ENCODE results near the gene CHMP6. TPM values are rescaled to one million over a fixed set of nuclear protein-coding genes. Genes with fewer than 3 reads are reported as not detected.
A peak's percentile ranks its signal among the peaks of the same experiment; 100 is the strongest.

Gene CHMP6
- total RNA-seq, 1 donor from 2014 or later, result 27.8 TPM

DNA sequence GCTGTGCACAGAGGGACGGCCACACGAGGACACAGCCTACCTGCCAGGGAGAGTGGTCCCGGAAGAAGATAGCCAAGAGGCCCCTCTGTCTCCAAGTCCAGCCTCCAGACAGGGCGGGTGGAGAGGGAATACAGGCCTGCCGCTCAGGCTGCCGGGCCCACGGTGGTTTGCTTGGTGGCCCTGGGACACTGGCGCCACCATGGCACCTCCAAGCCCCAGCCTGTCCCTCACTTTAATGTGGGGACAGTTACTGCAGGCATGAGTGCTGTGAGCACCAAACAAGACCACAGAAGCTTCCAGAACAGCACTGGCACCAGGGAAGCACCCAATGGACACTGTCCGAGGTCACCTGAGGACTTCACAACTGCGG is 22.0 kb upstream of the CHMP6 start:
- H3K4me3 Mint-ChIP-seq (ENCODE audit: low read depth), result no peak overlapping the region
- peaks cover 10% of the 10 kb centered on the region for H3K27me3 Mint-ChIP-seq
- peaks cover 1% of the 10 kb centered on the region for H3K4me1 Mint-ChIP-seq (ENCODE audit: low read depth)
- TF ChIP-seq, protein P1, sequence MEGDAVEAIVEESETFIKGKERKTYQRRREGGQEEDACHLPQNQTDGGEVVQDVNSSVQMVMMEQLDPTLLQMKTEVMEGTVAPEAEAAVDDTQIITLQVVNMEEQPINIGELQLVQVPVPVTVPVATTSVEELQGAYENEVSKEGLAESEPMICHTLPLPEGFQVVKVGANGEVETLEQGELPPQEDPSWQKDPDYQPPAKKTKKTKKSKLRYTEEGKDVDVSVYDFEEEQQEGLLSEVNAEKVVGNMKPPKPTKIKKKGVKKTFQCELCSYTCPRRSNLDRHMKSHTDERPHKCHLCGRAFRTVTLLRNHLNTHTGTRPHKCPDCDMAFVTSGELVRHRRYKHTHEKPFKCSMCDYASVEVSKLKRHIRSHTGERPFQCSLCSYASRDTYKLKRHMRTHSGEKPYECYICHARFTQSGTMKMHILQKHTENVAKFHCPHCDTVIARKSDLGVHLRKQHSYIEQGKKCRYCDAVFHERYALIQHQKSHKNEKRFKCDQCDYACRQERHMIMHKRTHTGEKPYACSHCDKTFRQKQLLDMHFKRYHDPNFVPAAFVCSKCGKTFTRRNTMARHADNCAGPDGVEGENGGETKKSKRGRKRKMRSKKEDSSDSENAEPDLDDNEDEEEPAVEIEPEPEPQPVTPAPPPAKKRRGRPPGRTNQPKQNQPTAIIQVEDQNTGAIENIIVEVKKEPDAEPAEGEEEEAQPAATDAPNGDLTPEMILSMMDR (IDR thresholded peaks at IDR 0.05; ENCODE audit: unreplicated experiment), result no peak
- H3K36me3 Mint-ChIP-seq (ENCODE audit: insufficient read depth), result peaks cover 4% of the 10 kb centered on the region
- no peak overlapping the region for H3K27ac Mint-ChIP-seq
- DNase-seq (ENCODE audit: low spot score, unreplicated experiment), result no peak
- no peaks in the 10 kb centered on the region for H3K9me3 Mint-ChIP-seq (ENCODE audit: low read depth)

DNA sequence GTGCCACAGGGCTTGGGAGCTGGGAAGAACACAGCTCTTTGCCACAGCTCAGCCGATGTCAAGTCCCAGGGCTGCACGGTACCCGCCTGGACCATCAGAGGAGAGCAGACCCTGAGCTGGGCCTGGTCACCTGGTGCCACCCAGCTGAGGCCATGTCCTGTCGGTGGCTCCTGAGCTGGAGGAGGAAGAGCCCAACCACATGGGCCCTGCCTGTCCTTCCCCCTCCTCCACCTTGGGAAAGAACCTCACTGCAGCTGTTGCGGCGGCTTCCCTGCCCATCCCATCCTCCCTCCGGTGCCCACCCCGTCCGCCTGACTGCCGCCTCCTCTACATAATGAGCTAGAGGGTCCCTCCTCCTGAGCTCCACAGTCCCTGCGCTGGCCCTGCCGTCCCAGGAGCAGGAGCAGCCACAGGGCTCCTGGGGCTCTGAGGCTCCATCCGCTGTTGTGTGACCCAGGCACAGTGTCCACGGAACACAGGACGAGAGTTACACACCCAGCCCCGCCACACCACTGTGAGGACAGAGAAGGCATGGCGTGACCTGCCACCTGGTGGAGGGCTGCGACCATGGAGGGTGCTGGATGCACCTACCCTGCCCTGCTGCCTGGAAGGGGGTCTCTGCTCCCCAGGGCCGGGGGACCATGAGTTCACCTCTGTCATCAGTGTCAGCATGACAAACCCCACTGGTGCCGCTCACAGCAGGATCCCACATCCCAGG is 21.4 kb upstream of the CHMP6 start:
- Mint-ChIP-seq H3K4me3 (ENCODE audit: low read depth) (no peak overlapping the region), H3K4me1 (ENCODE audit: low read depth) (peaks cover 1% of the 10 kb centered on the region), H3K36me3 (ENCODE audit: insufficient read depth) (peaks cover 4% of the 10 kb centered on the region), H3K9me3 (ENCODE audit: low read depth) (no peaks in the 10 kb centered on the region), H3K27ac (no peak overlapping the region), H3K27me3 (peaks cover 12% of the 10 kb centered on the region)
- DNase-seq (ENCODE audit: low spot score, unreplicated experiment), result no peak
- TF ChIP-seq, protein P1 (IDR thresholded peaks at IDR 0.05; ENCODE audit: unreplicated experiment), result peak; percentile 51

DNA sequence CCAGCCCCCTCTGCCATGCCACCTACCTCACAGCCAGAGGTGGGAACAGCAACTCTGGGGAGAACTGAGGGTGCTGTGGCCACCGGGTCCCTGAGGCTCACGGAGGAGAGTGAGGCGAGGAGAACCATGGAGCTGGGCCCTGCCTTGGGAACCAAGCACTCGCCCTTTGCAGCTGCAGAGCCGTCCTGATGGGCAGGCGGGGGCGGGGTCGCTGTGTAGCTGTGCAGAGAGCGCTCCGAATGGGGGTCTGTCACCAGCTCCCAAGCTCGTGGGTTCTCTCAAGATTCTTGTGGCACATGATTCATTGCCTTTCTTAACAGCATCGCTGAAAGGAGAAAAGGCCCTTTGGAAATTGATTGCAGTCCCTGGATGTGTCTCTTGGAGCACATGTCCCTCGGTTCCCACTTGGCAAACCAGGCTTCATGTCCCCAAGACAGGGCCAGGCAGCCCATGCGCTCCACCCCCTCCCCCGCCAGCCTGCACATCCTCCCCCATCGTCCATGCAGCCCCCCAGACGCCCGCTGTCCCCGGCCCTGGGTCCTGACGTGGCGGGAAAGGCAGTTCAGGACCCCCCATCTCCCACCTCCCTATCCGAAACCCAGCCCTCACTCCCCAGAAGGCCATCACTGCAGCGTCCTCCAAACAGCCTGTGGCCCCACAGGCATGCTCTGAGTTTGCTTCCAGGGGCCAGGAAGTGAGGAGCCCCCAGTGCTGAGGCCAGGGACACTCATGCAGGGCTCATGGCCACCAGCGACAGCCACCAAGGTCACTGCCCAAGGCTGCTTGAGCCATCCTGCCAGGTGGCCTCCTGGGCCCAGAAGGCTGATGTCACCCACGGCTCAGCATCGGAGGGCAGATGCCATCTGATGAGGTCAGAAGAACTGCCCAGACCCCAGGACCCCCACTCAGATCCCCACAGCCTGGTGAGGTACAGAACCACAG is 20.6 kb upstream of the CHMP6 start:
- Mint-ChIP-seq H3K36me3 (ENCODE audit: insufficient read depth) (no peaks in the 10 kb centered on the region), H3K4me1 (ENCODE audit: low read depth) (peaks cover 1% of the 10 kb centered on the region), H3K27me3 (peaks cover 12% of the 10 kb centered on the region), H3K27ac (no peak overlapping the region), H3K4me3 (ENCODE audit: low read depth) (no peak overlapping the region), H3K9me3 (ENCODE audit: low read depth) (no peaks in the 10 kb centered on the region)
- TF ChIP-seq, protein P1 (IDR thresholded peaks at IDR 0.05; ENCODE audit: unreplicated experiment), result no peak
- DNase-seq (ENCODE audit: low spot score, unreplicated experiment), result no peak

DNA sequence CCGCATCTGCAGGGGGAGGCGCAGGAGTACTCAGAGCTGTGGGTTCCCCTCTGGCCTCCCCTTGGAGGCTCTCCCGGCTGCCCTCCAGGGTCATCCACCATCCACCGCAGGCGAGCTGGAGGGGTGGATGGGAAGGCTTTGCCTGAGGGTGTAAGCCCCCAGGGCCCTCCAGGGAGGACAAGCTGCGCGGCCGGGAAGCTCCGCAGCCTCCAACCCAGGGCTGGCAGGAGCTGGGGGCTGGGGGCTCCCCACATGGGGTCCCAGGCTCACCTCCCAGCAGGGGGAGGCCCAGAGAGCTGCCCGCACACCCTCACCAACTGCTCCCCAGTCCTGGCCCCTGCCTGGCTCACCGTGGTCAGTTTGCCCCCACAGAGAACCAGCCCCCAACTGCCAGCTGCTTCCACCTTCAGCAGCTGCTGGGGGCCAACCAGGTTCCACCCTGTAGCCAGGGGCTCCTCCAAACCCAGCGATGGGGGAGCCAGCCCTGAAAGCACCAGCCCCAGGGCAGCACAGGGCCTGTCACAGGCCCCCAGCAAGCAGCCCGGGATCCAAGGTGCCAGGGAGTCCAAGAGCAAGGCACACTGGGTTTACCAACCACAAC is 19.8 kb upstream of the CHMP6 start:
- TF ChIP-seq, protein P1 (IDR thresholded peaks at IDR 0.05; ENCODE audit: unreplicated experiment), result no peak
- no peak for DNase-seq (ENCODE audit: low spot score, unreplicated experiment)
- Mint-ChIP-seq H3K27me3 (peaks cover 12% of the 10 kb centered on the region), H3K36me3 (ENCODE audit: insufficient read depth) (no peaks in the 10 kb centered on the region), H3K4me1 (ENCODE audit: low read depth) (peaks cover 1% of the 10 kb centered on the region), H3K27ac (no peak overlapping the region), H3K4me3 (ENCODE audit: low read depth) (no peak overlapping the region), H3K9me3 (ENCODE audit: low read depth) (no peaks in the 10 kb centered on the region)

DNA sequence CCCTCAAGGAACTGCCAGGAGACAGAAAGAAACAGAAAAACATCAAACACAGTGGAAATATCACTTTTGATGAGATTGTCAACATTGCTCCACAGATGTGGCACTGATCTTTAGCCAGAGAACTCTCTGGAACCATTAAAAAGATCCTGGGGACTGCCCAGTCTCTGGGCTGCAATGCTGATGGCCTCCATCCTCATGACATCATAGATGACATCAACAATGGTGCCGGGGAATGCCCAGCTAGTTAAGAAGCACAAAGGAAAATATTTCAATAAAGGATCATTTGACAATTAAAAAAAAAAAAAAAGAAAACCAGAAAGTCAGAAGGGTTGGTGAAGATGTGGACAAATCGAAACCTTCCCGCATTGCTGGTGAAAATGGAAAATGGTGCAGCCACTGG is 14.9 kb upstream of the CHMP6 start:
- Mint-ChIP-seq H3K4me1 (ENCODE audit: low read depth) (peaks cover 2% of the 10 kb centered on the region), H3K4me3 (ENCODE audit: low read depth) (no peak overlapping the region), H3K9me3 (ENCODE audit: low read depth) (no peaks in the 10 kb centered on the region), H3K36me3 (ENCODE audit: insufficient read depth) (no peaks in the 10 kb centered on the region), H3K27me3 (peaks cover 18% of the 10 kb centered on the region), H3K27ac (no peak overlapping the region)
- no peak for DNase-seq (ENCODE audit: low spot score, unreplicated experiment)
- TF ChIP-seq, protein P1 (IDR thresholded peaks at IDR 0.05; ENCODE audit: unreplicated experiment), result no peak

All from progenitor cell of endocrine pancreas (in vitro differentiated cells).